Measurements from ENCODE around the gene SMIM7.

The SMIM7 gene

GRCh38 chr19:16626796-16627192 is 33.1 kb downstream of the SMIM7 start:
- in situ Hi-C loops (cut with MboI; ENCODE audit: low pct_unique_long_range_greater_than_20kb, low sequenced_read_pairs): no loop called here
- DNase-seq: no peak

DNA sequence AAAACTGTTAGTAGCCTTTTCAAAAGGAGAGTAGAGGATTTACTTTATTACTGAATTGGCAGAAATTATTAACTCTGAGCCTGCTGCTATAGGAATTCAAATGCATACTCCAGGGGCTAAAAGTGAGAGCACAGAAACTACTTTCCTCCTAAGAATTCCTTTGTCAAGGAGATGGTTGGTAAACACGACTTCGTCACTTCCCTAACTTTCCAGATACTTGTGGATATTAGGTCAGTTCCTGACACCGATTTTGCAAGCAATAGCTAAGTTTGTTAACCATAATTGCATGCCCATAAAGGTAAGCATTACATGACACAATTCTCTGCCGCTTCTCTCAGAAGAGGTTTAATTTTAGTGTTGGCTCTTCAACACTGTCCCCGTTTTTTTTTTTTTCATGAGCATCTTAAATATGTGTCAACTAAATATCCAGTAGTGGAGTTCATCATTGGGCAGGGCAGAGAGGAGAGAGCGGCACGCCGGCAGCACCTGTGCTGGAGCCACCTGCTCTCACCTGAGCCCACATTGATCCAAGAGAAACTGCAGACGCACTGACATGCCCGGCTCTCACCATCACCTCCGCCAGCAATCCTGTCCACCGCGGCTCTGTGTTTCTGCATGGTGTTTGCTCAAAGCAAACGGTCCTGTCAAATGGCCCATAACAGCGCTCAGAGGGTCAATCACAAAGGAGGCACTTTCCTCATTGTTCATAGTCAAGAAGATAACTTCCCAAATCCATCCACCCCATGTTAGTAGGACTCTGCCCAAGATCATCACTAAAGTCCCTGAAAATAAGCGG is 34.6 kb downstream of the SMIM7 start:
- DNase-seq: no peak
- in situ Hi-C loops (cut with MboI; ENCODE audit: low pct_unique_long_range_greater_than_20kb, low sequenced_read_pairs): no loop called here

GRCh38 chr19:16624236-16624635 is 35.7 kb downstream of the SMIM7 start:
- DNase-seq: no peak
- in situ Hi-C loops (cut with MboI; ENCODE audit: low pct_unique_long_range_greater_than_20kb, low sequenced_read_pairs): no loop called here

DNA sequence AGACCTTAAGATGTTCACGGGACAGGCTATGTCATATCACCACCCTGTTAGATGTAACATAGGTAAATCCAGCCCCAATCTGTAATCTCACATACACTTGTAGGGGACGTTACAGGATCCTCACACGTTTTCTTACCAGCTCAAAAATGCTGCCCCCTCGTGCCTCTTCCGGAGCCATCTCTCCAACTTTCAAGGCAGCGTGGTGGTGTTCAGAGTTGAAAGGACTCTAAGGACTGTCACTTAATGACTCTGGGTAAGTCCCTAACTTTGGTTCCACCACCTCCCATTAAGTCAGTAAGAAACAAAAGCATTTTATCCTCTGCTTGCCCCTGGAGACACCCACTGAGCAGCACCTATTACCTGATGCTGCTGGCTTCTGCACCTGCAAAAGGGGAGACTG is 36.4 kb downstream of the SMIM7 start:
- no peak for DNase-seq
- in situ Hi-C loops (cut with MboI; ENCODE audit: low pct_unique_long_range_greater_than_20kb, low sequenced_read_pairs): no loop called here

GRCh38 chr19:16623066-16623465 is 36.9 kb downstream of the SMIM7 start:
- no peak for DNase-seq
- in situ Hi-C loops (cut with MboI; ENCODE audit: low pct_unique_long_range_greater_than_20kb, low sequenced_read_pairs): no loop called here

- DNase-seq: no peak
- in situ Hi-C loops (cut with MboI; ENCODE audit: low pct_unique_long_range_greater_than_20kb, low sequenced_read_pairs): no loop called here
Measured at GRCh38 chr19:16621165-16621800, 38.7 kb downstream of the SMIM7 start.

DNA sequence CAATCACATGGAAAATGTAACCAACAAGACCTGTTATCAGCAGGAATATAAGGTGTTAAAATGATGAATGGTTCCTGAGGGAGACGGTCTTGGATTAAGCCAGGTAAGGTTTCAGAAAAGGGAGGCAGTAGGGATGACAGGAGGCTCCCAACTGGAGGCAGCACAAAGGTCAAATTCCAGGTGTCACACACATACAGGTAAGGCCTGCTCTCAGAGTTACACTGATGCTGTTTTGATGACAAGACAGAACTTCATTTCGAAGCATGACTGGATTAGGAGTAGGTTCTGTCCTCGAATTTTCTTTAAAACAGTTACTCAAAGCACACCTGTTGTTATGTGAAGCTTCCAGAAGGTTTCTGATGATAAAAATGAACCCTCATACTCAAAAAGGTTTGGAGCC is 39.4 kb downstream of the SMIM7 start:
- in situ Hi-C loops (cut with MboI; ENCODE audit: low pct_unique_long_range_greater_than_20kb, low sequenced_read_pairs): no loop called here

DNA sequence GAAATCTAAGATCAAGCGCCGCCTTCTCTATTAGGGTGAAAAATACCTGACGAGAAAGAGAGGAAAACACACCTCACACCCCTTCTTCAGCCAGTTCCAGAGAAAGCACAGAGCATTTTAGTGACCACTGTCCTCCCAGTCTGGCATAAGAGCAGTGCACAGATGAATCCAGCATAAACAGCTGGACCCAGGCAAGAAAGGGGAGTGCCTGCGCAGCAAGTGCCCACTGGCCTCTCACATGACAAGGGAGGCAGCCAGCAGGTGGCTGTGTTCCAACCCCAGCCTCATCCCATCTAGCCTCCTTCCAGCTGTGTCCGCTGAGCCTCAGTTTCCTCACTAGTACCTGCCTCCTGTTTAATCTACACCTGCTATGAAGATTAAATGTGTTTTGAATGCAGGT is 39.9 kb downstream of the SMIM7 start:
- in situ Hi-C loops (cut with MboI; ENCODE audit: low pct_unique_long_range_greater_than_20kb, low sequenced_read_pairs): no loop called here
- DNase-seq: no peak

More for the DNA sequence above, 39.4 kb downstream of the SMIM7 start:
- no peak for DNase-seq

GRCh38 chr19:16619457-16619856 is 40.5 kb downstream of the SMIM7 start:
- in situ Hi-C loops (cut with MboI; ENCODE audit: low pct_unique_long_range_greater_than_20kb, low sequenced_read_pairs): no loop called here
- no peak for DNase-seq

- no peak for DNase-seq
Measured at GRCh38 chr19:16618248-16618647, 41.7 kb downstream of the SMIM7 start.

GRCh38 chr19:16615808-16616207 is 44.1 kb downstream of the SMIM7 start:
- DNase-seq: no peak
- in situ Hi-C loops (cut with MboI; ENCODE audit: low pct_unique_long_range_greater_than_20kb, low sequenced_read_pairs): no loop called here

More at GRCh38 chr19:16618248-16618647, 41.7 kb downstream of the SMIM7 start:
- in situ Hi-C loops (cut with MboI; ENCODE audit: low pct_unique_long_range_greater_than_20kb, low sequenced_read_pairs): no loop called here

DNA sequence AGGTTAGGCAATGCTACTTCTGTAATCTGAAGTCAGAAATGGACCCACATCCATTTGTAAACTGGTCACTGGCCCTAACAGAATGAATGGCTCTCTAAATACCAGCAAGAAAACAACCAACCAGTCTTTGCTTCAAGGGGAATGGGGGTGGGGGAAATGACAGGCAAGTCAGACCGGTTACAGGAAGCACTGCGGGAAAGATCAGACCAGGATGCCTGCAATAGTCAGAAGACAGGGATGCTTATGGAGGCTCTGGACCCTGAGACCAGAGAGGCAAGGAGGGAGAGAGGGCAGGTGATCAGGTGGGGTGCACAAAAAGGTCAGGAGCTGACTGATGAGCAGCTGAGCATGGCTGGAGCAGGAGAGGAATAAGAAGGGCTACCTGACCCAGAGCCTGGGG is 45.0 kb downstream of the SMIM7 start:
- DNase-seq: no peak
- in situ Hi-C loops (cut with MboI; ENCODE audit: low pct_unique_long_range_greater_than_20kb, low sequenced_read_pairs): no loop called here

DNA sequence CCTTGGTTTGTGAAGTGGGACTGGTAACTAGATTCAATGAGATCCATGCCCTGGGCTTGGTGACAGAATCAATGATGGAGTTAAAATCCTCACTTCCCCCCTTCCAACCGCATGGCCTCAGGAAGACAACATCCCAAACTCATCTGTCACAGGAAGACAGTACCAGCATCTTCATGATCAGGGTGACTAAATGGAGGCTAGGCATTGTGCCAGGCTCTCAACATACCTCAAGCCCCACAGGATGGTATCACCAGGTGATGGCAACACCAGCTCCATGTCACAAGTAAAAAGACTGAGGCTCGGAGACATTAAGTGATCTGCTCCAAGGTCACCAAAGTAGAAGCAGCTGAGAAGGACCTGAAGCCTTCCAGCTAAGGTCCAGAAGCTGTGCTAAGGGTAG is 46.1 kb downstream of the SMIM7 start:
- no peak for DNase-seq
- in situ Hi-C loops (cut with MboI; ENCODE audit: low pct_unique_long_range_greater_than_20kb, low sequenced_read_pairs): no loop called here

DNA sequence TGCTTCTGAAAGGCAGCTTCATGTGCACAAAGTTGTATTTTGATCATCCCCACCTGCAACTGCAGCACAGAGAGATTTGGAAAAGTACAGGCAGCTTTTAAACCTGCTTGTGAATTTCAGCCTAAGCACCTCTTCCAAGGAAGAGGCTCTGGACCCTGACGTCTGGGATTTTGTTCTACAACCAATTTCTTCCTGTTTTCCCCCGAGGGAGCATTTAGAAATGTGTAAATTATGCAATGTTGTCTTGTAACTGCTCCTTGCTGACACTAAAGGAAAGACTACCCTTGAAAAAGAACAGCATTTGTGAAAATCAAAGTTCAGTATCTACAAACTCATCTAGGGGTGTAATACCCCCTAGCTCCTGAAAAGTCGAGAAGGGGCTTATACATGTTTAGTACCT is 47.3 kb downstream of the SMIM7 start:
- DNase-seq: no peak
- in situ Hi-C loops (cut with MboI; ENCODE audit: low pct_unique_long_range_greater_than_20kb, low sequenced_read_pairs): no loop called here

- no peak for DNase-seq
- in situ Hi-C loops (cut with MboI; ENCODE audit: low pct_unique_long_range_greater_than_20kb, low sequenced_read_pairs): no loop called here
Measured at GRCh38 chr19:16611121-16611520, 48.8 kb downstream of the SMIM7 start.

- no peak for DNase-seq
- in situ Hi-C loops (cut with MboI; ENCODE audit: low pct_unique_long_range_greater_than_20kb, low sequenced_read_pairs): no loop called here
Measured at GRCh38 chr19:16609511-16610200, 50.3 kb downstream of the SMIM7 start.

DNA sequence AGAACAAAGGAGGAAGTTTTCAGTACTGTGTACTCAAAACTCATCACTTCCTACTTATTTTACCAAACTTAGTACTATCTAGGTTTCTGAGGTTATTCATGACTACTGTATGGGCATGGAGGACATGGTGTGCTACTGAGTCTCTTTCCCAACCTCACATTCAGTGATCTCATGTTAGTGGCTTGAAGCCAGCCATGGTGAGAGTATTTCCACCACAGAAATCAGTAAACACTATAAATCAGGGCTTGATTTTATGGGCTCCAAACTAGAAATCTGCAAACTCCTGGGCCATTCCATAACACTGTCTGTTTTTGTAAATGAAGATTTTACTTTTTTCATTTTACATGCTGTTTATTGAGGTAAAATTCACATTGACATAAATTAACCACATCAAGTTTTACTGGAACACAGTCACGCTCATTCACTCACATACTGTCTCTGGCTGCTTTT is 51.6 kb downstream of the SMIM7 start:
- in situ Hi-C loops (cut with MboI; ENCODE audit: low pct_unique_long_range_greater_than_20kb, low sequenced_read_pairs): no loop called here
- no peak for DNase-seq

- in situ Hi-C loops (cut with MboI; ENCODE audit: low pct_unique_long_range_greater_than_20kb, low sequenced_read_pairs): no loop called here
- DNase-seq: no peak
Measured at GRCh38 chr19:16607819-16608218, 52.1 kb downstream of the SMIM7 start.

- DNase-seq: no peak
- in situ Hi-C loops (cut with MboI; ENCODE audit: low pct_unique_long_range_greater_than_20kb, low sequenced_read_pairs): no loop called here
Measured at GRCh38 chr19:16605553-16605994, 54.4 kb downstream of the SMIM7 start.

DNA sequence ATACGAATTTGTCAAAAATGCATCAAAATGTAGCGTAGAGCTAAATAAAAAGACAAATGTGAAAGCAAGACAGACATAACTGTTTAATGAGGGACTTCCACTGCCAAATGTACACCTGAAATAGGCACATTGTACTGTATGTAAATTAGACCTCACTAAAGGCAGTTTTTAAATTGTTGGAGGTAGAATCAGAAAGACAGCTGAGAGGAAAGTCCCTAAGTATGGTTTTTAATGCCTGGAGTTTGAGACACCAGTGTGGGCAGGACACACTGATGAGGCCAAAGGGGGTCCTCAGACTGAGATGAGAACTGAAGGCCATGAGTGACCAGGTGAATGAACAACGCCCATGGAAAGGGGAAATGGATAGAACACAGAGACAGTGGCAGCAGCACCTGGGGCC is 54.8 kb downstream of the SMIM7 start:
- in situ Hi-C loops (cut with MboI; ENCODE audit: low pct_unique_long_range_greater_than_20kb, low sequenced_read_pairs): no loop called here
- DNase-seq: no peak
